GM21737 (cell line): Measurements from ENCODE around the gene CTTNBP2NL.
"Not testable (repeated sequence)": the region's sequence is repeated elsewhere in the genome, so short reads cannot be mapped to it uniquely, and the experiment has no call there.

Source experiments
- ATAC-seq: cut with Tn5 transposase; IDR thresholded peaks from one replicate; pipeline ENCODE4 v1.9.1; 2021; ENCODE audit warnings: mild to moderate bottlenecking, moderate library complexity; ENCODE audit not compliant: unreplicated experiment

CTTNBP2NL gene

GRCh38 chr1:112423207-112423606 lies 27.2 kb downstream of the CTTNBP2NL start:
- ATAC-seq = no peak

GRCh38 chr1:112423666-112424065 lies 27.7 kb downstream of the CTTNBP2NL start:
- not testable (repeated sequence) for ATAC-seq

- no peak for ATAC-seq
These were observed 33.7 kb downstream of the CTTNBP2NL start for GRCh38 chr1:112429749-112430148.

- ATAC-seq = no peak
These were observed 35.0 kb downstream of the CTTNBP2NL start for GRCh38 chr1:112431038-112431437.

DNA sequence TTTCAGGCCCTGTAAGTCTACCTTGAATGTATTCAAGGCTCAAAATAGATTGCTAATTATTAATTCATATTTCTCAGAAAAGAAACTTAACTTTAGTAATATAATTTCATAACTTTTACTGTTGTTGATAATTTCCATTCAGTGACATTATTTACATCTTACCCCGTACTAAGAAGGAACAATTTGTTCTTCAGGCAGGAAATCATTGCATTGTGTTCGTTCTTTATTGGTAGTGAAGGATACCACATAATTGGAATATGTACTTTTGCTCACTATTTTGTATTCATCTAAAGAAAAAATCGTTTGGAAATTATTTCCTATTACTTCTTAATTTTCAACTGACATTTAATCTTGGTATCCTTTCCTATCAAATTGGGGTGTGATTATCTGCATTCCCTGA lies 39.4 kb downstream of the CTTNBP2NL start:
- ATAC-seq = no peak

DNA sequence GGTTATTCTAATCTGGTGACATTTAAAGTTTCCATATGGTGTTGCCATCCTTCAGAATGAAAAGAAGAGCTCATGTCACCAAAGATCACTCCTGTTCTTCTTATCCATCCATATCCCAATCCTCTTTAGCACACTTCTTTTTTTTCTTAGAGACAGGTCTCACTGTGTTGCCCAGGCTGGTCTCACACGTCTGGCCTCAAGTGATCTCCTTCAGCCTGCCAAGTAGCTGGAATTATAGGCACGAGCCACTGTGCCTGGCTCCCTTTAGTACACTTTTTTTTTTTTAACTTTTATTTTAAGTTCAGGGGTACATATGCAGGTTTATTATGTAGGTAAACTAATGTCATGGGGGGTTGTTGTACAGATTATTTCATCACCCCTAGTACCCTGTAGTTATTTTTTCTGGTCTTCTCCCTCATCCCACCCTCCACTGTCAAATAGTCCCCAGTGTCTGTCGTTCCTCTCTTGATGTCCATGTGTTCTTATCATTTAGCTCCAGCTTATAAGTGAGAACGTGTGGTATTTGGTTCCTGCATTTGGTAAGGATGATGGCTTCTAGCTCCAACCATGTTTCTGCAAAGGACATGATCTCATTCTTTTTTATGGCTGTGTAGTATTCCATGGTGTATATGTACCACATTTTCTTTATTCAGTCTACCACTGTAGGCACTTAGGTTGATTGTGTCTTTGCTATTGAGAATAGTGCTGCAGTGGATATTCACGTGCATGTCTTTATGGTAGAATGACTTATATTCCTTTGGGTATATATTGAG lies 40.6 kb downstream of the CTTNBP2NL start:
- ATAC-seq = no peak

DNA sequence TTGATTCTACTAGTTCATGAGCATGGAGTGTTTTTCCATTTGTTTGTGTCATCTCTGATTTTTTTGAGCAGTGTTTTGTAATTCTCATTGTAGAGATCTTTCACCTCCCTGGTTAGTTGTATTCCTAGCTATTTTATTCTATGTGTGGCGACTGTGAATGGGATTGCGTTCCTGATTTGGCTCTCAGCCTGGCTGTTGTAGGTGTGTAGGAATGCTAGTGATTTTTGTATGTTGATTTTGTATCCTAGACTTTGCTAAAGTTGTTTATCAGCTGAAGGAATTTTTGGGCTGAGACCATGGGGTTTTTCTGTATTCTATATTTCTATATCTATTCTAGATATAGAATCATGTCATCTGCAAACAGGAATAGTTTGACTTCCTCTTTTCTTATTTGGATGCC lies 42.1 kb downstream of the CTTNBP2NL start:
- ATAC-seq = not testable (repeated sequence)

GRCh38 chr1:112439592-112439991 lies 43.6 kb downstream of the CTTNBP2NL start:
- no peak for ATAC-seq

- no peak for ATAC-seq
These were observed 44.6 kb downstream of the CTTNBP2NL start for GRCh38 chr1:112440574-112440973.

GRCh38 chr1:112444269-112444668 lies 48.3 kb downstream of the CTTNBP2NL start:
- no peak for ATAC-seq

DNA sequence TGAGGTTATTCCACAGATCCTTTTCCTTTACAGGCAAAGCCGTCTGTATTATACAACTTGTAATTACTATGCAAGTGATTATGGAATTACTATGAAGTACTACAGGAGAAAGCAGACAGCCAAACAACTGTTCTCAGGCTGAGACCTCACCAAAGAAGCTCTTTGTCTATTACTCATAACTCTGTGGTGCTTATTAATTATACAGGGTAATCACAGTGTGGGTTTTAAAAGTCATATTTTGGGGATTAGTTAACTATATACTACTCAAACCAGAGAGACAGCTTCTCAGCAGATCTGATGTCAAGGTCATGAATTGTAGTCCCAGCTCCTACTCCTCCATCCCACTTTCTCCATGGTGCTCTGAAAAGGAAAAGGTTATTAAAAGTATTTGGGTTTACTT lies 49.6 kb downstream of the CTTNBP2NL start:
- no peak for ATAC-seq

DNA sequence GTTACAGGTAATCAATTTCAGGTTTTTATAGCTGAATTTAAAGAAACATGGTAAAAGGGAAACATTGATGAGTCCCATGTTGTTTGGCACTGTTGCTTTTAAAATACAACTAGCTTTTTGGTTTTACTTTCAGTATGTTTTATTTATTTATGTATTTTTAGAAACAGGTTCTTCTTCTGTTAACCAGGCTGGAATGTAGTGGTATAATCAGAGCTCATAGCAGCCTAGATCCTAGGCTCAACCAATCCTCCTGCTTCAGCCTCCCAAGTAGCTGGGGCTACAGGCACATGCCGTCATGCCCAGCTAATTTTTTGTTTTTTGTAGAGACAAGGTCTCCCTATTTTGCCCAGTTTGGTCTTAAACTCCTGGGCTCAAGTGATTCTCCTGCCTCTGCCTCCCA lies 50.4 kb downstream of the CTTNBP2NL start:
- no peak for ATAC-seq

GRCh38 chr1:112448904-112449629 lies 53.1 kb downstream of the CTTNBP2NL start:
- ATAC-seq = no peak

GRCh38 chr1:112449630-112449983 lies 53.6 kb downstream of the CTTNBP2NL start:
- no peak for ATAC-seq

DNA sequence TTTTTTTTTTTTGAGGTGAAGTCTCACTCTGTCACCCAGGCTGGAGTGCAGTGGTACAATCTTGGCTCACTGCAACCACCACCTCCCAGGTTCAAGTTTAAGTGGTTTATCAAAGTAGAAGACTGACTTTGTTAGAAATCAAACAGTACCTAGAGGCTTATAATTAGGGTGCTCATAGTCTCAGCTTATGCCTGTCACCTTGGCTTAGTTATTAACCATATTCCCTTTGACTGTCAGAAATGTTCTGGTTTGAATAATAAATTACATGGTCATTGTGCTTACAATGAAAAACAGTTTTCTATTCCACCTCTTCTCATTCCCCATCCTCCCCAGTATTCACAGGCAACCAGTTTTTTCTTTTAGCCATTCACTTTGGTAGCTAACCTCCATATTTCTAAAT lies 54.8 kb downstream of the CTTNBP2NL start:
- no peak for ATAC-seq

DNA sequence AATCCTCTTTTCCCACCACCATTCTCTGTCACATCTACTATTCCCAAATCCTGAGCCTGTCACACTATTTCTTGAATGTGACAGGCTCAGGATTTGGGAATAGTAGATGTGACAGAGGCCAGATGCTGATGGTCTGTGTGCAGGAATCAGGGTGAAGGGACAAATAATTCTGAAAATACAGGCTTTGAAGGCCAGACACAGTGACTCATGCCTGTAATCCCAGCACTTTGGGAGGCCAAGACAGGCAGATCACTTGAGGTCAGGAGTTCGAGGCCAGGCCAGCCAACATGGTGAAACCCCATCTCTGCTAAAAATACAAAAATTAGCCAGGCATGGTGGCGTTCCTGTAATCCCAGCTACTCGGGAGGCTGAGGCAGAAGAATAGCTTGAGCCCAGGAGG lies 55.3 kb downstream of the CTTNBP2NL start:
- not testable (repeated sequence) for ATAC-seq

GRCh38 chr1:112453876-112454275 lies 57.9 kb downstream of the CTTNBP2NL start:
- ATAC-seq = no peak

DNA sequence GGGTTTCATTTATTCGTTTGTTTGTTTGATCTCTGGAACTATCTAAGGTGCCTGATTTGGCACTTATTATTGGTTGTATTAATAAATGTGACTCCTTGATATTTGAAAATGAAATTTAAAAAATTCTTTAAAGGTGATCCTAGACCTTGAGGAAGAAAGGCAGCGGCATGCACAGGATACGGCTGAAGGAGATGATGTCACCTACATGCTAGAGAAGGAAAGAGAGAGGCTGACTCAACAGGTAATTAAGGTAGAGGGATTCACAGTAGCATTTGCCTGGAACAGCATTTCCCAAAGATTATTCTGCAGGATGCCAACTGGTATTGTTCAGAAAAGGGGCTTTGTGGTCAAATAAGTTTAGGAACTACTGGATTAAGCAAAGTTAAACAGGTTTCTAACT lies 58.3 kb downstream of the CTTNBP2NL start:
- no peak for ATAC-seq

DNA sequence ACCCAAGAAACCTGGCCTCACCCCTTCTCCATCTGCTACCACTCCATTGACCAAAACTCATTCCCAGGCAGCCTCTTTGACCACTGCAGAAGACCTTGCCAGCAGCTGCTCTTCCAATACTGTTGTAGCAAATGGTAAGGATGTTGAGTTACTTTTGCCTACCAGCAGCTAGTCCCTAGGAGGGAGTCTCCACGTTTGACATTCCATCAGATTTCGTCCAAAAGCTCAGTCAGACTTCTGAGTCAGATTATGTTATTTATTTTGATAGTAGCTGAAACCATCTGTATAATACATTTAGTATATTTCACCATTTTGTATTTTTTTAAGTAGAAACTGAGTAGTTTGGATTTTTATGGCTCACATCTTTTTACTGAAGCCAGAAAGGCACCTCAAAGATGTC lies 61.2 kb downstream of the CTTNBP2NL start:
- ATAC-seq = no peak

DNA sequence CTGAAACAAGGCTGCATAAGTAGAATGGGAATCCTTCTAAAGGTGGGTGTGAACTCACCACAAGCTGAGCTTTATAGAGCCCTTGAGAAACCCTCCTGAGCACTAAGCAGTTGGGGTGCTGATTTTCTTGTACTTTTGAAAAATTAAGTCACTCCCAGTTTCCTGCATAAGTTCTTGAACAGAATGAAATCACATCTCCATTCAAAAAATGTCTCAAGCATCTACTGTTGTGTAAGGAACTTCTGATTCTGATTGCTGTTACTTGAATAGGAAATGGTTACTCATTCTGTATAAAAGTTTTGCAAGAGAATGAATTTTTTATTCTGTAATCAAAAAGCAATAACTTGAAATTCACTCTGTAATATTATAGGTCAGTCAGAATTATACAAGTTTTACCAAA lies 61.9 kb downstream of the CTTNBP2NL start:
- no peak for ATAC-seq

DNA sequence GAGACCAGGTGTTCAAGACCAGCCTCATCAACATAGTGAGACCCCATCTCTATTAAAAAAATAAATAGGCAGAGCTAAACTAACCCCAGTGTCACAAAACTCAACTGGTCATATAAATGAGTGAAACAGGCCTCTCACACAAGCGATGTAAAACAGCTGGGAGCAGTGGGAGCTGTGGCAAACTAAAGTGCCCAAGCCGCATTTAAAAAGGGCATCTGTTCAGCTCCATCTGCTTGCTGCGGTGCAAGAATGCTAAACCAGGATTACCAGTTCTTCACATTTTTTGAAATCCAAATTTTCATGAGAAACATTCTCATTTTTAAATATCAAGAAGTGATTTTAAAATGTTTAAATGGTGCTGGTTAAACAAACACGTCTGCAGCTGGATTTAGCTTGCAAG lies 62.7 kb downstream of the CTTNBP2NL start:
- ATAC-seq = no peak

GRCh38 chr1:112460615-112461014 lies 64.6 kb downstream of the CTTNBP2NL start:
- ATAC-seq = no peak
